AG09319 (cell line): ENCODE measurements around the gene BRINP2.

Experiments used
- DNase-seq: peaks from one replicate; pipeline ENCODE4 v3.0.0-alpha.2; 2010; ENCODE audit warnings: low read depth; ENCODE audit errors: extremely low read depth
- CTCF ChIP-seq: IDR thresholded peaks from 2 replicates; pipeline ENCODE4 v1.5.1; 2011; ENCODE audit warnings: low read depth, mild to moderate bottlenecking, inconsistent platforms, low read length, moderate library complexity

The BRINP2 gene

GRCh38 chr1:177165069-177165439, 5.7 kb upstream of the BRINP2 start:
- TF ChIP-seq CTCF = no peak
- DNase-seq = no peak

GRCh38 chr1:177171536-177172123, 872 bp downstream of the BRINP2 start:
- TF ChIP-seq CTCF = no peak
- no peak for DNase-seq

GRCh38 chr1:177172272-177172671, 1.5 kb downstream of the BRINP2 start:
- no peak for DNase-seq
- TF ChIP-seq CTCF = no peak

GRCh38 chr1:177172866-177173265, 2.1 kb downstream of the BRINP2 start:
- TF ChIP-seq CTCF = no peak
- no peak for DNase-seq

- TF ChIP-seq CTCF = no peak
Measured at GRCh38 chr1:177173976-177174375, 3.2 kb downstream of the BRINP2 start.

GRCh38 chr1:177174921-177175634, 4.3 kb downstream of the BRINP2 start:
- TF ChIP-seq CTCF = no peak
- no peak for DNase-seq

More at GRCh38 chr1:177173976-177174375, 3.2 kb downstream of the BRINP2 start:
- no peak for DNase-seq

- no peak for DNase-seq
- no peak for TF ChIP-seq CTCF
Measured at GRCh38 chr1:177181280-177181630, 10.5 kb downstream of the BRINP2 start.
